Measurements from ENCODE around the gene PDZD7.

Gene PDZD7

GRCh38 chr10:101031128-101031795, at the start of gene PDZD7, which contains the start of gene SFXN3:
Gene PDZD7, minus strand, starts transcription at chr10:101031129. Its CDS starts 910 bp downstream, at chr10:101030219.
Gene SFXN3, plus strand, starts transcription at chr10:101031234. Its CDS starts 3,461 bp downstream, at chr10:101034695.
- DNase-seq (ENCODE audit: low read depth, low spot score), result peak; percentile 83

GRCh38 chr10:101079874-101080273, 48.9 kb upstream of the PDZD7 start:
- no peak for DNase-seq (ENCODE audit: low read depth, low spot score)

GRCh38 chr10:101076630-101077029, 45.7 kb upstream of the PDZD7 start:
- DNase-seq (ENCODE audit: low read depth, low spot score), result no peak

- DNase-seq (ENCODE audit: low read depth, low spot score), result no peak
Measured at GRCh38 chr10:101075775-101076174, 44.8 kb upstream of the PDZD7 start.

GRCh38 chr10:101073631-101074030, 42.7 kb upstream of the PDZD7 start:
- DNase-seq (ENCODE audit: low read depth, low spot score), result no peak

GRCh38 chr10:101072923-101073322, 42.0 kb upstream of the PDZD7 start:
- DNase-seq (ENCODE audit: low read depth, low spot score), result no peak

- DNase-seq (ENCODE audit: low read depth, low spot score), result no peak
Measured at GRCh38 chr10:101071885-101072433, 41.0 kb upstream of the PDZD7 start.

- no peak for DNase-seq (ENCODE audit: low read depth, low spot score)
Measured at GRCh38 chr10:101071267-101071884, 40.4 kb upstream of the PDZD7 start.

- no peak for DNase-seq (ENCODE audit: low read depth, low spot score)
Measured at GRCh38 chr10:101070098-101070497, 39.2 kb upstream of the PDZD7 start.

GRCh38 chr10:101069441-101069840, 38.5 kb upstream of the PDZD7 start:
- DNase-seq (ENCODE audit: low read depth, low spot score), result no peak

GRCh38 chr10:101067356-101068083, 36.6 kb upstream of the PDZD7 start:
- DNase-seq (ENCODE audit: low read depth, low spot score), result peak; percentile 51

GRCh38 chr10:101066896-101067355, 36.0 kb upstream of the PDZD7 start:
- no peak for DNase-seq (ENCODE audit: low read depth, low spot score)

GRCh38 chr10:101066146-101066895, 35.4 kb upstream of the PDZD7 start:
- DNase-seq (ENCODE audit: low read depth, low spot score), result no peak

GRCh38 chr10:101065481-101066145, 34.7 kb upstream of the PDZD7 start:
- DNase-seq (ENCODE audit: low read depth, low spot score), result no peak

GRCh38 chr10:101064415-101065030, 33.6 kb upstream of the PDZD7 start:
- no peak for DNase-seq (ENCODE audit: low read depth, low spot score)

- DNase-seq (ENCODE audit: low read depth, low spot score), result no peak
Measured at GRCh38 chr10:101063548-101064414, 32.9 kb upstream of the PDZD7 start.

- DNase-seq (ENCODE audit: low read depth, low spot score), result no peak
Measured at GRCh38 chr10:101063050-101063525, 32.2 kb upstream of the PDZD7 start.

GRCh38 chr10:101062232-101063049, 31.5 kb upstream of the PDZD7 start:
- DNase-seq (ENCODE audit: low read depth, low spot score), result no peak

Data from activated CD4-positive, CD25-positive, alpha-beta regulatory T cell treated with anti-CD3 and anti-CD28 coated beads, Interleukin-2, amount 50 U/mL, for 16 hours (primary cell).